HG02852 (cell line): ENCODE results near the gene CHRNA10.

Source experiments
- ATAC-seq: cut with Tn5 transposase; IDR thresholded peaks from one replicate; pipeline ENCODE4 v1.9.1; 2021; ENCODE audit warnings: mild to moderate bottlenecking, moderate library complexity; ENCODE audit not compliant: unreplicated experiment

CHRNA10 gene, protein sequence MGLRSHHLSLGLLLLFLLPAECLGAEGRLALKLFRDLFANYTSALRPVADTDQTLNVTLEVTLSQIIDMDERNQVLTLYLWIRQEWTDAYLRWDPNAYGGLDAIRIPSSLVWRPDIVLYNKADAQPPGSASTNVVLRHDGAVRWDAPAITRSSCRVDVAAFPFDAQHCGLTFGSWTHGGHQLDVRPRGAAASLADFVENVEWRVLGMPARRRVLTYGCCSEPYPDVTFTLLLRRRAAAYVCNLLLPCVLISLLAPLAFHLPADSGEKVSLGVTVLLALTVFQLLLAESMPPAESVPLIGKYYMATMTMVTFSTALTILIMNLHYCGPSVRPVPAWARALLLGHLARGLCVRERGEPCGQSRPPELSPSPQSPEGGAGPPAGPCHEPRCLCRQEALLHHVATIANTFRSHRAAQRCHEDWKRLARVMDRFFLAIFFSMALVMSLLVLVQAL

DNA sequence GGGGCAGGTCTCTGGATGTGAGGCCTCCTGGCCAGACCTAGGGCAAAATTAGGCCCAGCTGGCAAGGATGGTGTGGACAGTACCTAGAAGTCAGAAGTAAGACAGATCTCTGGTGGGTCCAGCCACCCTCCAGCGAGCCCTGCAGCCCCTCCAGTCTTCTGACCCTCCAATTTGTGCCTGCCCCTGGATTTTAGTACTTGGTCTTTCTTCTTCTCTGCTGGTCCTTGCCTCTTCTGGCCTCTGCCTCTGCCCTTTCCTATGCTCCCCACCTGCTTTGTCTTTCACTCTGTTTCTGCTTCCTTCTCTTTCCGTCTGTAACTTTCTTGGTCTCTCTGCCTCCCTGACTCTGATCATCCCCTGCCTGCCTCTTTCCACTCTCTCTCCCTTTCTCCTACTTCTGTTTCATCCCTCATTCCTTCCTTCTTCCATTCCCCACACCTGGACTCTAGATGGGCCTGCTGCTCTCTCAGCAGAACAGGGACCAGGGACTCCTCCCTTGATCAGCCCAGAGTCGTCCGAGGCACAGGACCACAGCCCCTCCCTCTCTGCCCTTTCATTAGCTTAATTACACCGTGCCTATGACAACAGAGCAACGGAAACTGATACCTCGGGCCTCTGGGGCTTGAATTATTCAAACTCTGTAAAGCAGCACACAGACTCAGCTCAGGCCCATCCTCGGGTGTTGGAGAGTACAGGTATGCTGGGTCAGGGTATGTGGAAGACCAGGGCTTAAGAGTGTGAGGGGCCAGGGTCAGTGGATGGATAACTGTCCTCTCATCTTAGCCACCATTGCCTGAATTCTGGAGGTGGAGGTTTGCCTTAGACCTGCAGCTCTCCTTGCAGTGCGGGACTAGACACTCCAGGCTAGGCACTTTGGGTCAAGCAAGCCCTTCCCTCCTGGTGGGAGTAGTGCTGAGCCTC is at the start of gene CHRNA10:
Gene CHRNA10, minus strand, starts transcription at position 51 of the 921 bp plus-strand sequence. CDS start 72 bp downstream, outside the sequence.
- no peak for ATAC-seq

DNA sequence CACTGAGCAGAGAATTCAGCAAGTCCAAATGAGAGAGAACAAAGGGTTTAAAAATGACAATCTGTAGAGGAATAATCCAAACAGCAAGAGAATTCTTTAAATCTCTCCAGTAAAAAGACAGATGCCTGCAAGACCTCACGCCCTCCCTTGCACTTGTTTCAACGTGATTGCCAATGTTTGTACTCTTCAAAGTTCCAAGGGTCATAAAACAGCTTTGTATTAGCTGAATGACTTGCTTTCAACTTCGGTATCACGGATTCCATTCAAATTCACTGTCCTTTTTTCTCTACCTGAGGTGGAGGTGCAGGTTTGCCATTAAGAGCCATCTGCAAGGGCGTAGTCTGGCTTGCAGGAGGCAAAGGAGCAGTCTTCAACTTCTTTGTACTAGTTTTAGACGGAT is 41.1 kb upstream of the CHRNA10 start:
- ATAC-seq = no peak

DNA sequence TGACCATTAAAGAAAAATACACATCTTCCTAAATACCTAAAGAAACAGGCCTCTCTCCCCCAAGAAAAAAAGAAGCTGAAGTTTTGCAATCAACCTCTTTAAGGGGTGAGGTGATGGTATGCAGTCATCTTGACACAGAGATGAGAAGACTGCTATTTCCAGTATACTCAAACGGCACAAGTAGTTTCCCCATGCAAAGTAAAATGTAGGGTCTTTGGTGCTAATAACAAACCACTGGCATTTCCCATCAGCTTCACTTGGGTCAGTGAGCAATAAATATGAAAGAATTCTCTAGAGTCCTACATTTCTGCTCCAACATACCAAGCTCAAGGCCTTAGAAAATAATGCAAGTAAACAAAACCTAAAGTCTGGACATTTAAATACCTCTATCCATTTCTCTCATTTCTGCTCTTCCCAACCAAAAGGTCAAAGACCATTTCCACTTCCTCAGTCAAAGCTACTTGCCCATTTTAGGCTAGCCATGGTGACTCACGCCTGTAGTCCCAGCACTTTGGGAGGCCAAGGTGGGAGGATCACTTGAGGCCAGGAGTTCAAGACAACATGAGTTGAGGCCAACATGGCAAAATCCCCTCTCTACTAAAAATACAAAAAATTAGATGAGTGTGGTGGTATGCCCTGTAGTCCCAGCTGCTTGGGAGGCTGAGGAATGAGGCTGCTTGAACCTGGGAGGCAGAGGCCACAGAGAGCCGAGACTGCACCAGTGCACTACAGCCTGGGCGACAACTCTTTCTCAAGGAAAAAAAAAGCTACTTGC is 39.5 kb upstream of the CHRNA10 start:
- no peak for ATAC-seq

DNA sequence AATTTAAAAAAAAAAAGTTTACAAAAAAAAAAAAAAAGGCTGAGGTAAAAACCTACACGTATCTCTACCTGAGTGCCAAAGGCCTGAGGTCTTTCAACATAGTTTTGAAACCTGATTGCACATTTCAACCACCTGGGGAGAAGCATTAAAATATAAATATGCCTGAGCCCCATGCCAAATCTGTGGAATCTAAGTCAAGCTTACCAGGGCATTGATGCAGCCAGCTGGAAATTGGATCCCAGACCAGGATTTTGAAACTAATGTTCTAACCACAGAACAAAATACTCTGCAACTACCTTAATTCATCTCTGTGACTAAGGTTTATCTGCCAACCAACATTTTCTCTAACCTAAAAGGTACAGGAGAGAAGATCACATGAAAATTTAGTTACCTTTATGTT is 38.8 kb upstream of the CHRNA10 start:
- ATAC-seq = no peak

DNA sequence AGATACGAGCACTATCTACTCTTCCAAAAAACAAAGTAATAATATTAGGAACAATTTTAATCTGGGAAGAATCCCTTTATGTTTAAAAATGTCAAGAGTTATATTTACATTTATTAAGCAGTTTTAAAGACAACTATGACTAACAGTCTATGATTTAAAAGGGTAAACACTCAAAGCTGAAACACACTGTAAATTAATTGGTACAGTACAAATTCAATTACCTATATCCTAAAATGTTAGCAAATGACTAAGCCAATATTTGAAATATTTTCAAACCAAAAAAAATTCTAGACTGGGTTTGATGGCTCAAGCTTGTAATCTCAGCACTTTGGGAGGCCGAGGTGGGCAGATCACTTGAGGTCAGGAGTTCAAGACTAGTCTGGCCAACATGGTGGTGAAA is 36.0 kb upstream of the CHRNA10 start:
- no peak for ATAC-seq

DNA sequence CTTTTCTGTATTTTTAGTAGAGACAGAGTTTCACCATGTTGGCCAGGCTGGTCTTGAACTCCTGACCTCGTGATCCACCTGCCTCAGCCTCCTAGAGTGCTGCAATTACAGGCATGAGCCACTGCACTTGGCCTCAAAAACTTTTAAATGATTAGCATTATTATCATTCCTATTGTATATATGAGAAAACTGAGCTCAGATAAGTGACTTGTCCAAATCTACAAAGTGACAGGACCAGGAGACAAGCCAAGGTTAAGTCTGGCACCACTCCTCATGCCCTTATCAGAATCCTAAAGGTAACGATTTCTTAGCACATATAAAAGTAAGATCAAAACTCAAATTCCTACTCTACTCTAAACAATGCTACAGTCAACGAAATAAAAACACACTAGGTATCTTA is 32.2 kb upstream of the CHRNA10 start:
- no peak for ATAC-seq

DNA sequence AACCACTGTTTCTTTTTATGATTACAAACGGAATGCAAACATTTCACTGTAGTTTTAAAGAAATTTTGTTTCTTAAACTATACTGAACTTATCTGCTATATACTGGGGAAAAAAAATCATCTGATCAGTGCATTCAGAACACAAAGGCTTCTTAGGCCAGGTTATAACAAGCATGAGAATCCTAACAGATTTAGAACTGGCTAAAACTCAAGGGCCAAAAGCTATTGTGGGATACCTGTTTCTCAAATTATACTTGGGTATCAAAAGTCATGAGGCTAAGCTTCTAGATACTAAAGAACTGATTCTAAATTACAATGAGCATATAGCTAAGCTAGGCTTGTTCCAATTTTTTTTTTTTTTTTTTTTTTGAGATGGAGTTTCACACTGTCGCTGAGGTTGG is 29.7 kb upstream of the CHRNA10 start:
- no peak for ATAC-seq

DNA sequence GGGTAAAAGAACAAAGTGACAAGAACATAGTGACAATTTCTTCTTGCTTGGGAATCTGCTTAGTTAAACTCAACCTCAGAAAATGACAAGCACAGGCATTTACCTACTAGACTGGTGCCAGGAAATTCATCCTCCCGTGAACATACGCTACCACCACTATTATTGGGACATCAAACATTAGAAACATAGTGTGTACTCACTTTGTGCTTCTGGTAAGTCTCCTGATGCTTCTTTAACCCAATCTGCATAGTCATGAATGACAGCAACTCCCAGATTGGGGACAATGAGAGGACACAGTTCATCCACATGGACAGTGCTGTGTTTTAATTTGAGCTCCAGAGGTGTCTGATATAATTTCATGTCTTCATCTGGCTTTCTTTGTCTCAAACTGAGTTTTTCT is 29.2 kb upstream of the CHRNA10 start:
- ATAC-seq = no peak

DNA sequence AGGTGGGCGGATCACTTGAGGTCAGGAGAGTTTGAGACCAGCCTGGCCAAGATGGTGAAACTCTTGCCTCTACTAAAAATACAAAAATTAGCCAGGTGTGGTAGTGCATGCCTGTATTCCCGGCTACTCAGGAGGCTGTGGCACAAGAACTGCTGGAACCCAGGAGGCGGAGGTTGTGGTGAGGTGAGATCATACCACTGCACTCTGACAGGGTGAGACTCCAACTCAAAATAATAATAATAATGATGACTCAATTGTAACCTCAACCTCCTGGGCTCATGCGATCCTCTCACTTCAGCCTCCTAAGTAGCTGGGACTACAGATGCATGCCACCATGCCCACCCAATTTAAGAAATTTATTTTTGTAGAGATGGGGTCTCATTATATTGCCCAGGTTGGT is 15.6 kb upstream of the CHRNA10 start:
- no peak for ATAC-seq

DNA sequence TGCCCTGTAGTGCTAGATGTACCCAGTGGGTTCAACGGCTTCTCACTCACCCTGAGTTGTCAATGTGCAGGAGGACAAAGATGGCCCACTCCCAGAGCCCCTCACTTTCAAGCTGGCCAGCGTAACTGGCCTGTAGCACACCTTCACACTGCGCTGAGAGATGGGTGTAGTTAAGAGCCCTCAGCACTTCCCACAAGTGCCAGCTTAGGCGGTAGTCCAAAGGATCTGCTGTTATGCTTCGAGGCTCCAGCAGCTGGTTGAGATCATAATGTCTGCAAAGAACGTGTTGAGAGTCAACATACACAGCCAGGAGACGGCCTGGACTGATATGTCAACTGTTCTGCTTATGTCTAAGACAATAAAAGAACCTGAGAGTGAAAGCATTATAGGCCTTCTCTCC is 14.7 kb upstream of the CHRNA10 start:
- no peak for ATAC-seq

DNA sequence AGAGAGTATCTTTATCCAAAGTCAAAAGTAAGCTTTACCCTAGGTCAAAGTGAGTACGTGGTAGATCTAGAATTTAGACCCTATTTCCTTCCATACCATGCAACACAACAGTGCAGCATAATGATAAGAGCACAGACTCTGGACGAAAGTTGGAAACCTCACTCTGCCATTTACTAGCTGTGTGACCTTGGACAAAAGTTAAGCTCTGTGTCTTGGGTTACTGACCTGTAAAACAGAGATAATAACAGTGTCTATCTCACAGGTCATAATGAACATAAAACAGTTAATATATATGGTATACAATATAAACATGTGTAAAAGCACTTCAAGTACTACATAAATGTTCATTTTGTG is 13.6 kb upstream of the CHRNA10 start:
- ATAC-seq = no peak

DNA sequence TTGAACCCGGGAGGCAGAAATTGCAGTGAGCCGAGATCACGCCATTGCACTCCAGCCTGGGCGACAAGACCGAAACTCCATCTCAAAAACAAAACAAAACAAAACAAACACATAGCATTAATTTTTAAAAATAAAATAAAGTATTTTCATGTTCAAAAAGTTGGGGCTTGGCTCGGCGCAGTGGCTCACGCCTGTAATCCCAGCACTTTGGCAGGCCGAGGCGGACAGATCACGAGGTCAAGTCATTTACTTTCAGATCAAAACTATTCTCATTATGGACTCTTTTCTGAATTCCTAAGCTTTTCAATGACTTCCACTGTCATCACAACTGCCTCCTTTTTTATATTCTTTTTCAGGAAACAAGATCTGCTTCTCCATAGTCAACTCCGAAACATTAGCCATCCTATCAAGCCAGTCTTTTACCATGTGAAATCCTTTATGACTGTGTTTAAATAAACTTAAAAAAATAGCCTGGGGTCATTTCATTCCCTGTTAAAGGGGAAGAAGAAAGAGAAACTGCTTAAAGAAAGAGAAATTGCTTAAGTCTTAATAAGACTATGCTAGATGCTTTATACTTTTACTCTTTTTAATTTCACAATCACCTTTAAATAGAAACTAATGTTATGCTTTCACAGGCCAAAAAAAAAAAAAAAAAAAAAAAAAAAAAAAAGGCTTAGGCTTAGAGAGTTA is 13.1 kb upstream of the CHRNA10 start:
- no peak for ATAC-seq

DNA sequence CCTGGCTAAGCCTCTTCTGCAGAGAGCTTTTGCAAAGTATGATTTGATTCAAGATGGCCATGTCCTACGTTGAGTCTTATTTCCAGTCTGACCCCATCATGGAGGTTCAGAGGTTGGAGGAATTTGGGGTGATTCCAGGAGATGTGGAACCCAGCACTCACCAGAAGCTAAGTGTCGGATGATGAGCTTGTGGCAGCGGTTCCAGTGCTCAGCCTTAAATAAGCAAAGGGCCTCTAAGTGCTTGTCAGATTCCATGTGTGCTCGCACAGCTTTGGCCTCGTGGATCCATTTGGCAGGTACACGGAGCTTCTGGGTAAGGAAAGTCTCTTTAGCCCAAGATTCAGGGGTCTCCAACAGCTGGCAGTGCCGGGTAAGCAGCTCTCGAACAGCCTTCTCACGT is 11.9 kb upstream of the CHRNA10 start:
- ATAC-seq = no peak

DNA sequence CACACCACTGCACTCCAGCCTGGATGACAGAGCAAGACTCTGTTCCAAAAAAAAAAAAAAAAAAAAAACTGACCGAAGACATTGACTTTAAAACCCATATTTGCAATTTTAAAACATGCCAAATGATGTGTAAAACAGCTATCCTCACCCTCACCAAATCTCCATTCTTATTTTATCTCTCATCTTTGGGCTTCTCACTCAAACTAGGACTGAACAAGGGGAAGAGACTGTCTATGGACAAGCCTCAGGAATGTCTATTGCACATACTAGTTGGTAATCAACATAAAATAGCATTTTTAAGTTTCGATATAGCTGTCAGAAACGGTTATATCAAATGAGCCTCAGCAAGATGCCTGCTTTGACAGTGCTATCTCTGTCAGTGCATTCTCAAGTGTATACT is 7.9 kb upstream of the CHRNA10 start:
- ATAC-seq = no peak

DNA sequence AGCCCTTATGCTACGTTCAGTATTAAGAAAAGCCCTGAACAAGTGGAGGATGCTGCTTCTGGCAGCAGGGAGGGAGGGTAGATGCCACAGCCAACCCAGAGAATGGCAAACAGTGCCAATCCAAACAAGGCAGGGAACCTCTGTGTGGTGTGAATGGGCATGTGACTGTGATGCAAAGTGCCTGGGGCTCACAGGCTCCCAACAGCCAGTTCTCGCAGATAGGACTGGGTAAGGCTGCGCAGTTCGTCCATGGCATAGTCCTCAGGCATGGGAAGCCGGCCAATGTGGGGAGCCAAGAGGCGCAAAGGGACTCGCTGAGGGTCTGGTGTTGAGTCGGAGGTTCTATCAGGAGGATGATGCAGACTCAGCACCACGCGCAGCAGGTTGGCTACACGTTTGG is 4.8 kb upstream of the CHRNA10 start:
- no peak for ATAC-seq

DNA sequence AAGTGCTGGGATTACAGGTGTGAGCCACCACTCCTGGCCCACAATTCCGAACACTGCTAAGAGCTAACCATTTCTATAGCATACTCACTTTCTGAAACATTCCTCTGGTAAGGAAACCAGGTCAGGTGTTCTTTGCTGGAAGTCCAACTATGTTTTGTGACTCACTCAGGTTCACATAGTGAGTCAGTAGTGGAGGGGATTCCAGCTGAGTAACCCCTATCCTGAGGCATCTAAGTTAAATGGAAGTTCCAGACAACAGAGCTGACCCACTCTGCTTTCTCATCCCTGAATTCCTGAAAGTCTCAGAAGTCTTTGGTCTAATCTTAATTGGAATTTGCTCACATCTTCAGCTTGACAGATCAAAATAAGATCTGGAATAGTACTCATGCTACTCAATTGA is 3.0 kb upstream of the CHRNA10 start:
- ATAC-seq = no peak

DNA sequence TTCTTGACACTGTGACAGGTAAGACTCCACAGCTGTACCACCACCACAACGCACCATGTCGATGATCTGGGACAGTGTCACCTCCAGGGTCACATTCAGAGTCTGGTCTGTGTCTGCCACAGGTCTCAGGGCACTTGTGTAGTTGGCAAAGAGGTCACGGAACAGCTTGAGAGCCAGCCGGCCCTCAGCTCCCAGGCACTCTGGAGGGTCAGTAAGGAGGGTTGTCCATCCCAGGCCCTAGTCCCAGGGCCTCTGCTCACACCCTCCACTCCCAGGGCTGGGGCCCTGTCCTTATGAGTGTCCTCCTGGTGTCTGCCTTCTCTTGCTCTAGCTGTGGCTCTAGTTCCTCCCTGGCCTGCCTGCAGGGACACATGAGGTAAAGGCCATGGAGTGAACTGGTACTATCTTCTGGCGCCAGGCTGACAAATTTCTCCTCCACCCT is 1.4 kb downstream of the CHRNA10 start:
- no peak for ATAC-seq

DNA sequence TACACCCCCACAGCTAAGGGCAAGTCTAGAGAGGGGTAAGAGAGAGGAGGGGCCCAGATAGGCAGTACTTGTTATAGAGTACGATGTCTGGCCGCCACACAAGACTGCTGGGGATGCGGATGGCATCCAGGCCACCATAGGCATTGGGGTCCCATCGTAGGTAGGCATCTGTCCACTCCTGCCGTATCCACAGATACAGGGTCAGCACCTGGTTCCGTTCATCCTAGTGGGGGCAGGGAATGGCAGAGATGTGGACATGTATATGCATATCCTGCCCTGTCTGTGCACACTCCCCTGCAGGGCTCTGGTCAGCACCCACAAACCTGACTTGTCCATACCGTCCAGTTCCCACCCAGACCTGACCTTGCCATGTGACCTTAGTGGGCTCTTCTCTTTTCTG is 2.1 kb downstream of the CHRNA10 start:
- no peak for ATAC-seq

DNA sequence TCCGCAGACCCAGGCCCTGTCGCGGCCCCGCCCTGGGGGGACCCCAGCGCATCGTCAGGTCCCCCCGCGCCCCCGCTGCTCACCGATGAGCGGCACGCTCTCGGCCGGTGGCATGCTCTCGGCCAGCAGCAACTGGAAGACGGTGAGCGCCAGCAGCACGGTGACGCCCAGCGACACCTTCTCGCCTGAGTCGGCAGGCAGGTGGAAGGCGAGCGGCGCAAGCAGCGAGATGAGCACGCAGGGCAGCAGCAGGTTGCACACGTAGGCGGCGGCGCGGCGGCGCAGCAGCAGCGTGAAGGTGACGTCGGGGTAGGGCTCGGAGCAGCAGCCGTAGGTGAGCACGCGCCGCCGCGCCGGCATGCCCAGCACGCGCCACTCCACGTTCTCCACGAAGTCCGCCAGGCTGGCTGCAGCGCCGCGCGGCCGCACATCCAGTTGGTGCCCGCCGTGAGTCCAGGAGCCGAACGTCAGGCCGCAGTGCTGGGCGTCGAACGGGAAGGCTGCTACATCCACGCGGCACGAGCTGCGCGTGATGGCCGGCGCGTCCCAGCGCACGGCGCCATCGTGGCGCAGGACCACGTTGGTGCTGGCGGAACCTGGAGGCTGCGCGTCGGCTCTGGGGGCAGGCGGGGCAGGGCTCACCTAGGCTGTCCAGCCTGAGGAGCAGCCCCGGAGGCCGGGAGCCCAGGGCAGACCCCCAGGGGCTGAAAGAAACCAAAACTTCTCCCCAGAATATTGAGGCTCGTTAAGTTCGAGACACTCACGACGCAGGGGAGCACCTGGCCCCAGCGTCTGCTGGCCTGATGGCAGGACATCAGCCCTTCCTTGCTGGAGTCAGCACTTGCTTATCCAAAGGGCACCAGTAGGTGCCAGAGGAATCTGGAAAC is 3.8 kb downstream of the CHRNA10 start:
- ATAC-seq = no peak
